ENCODE results near the gene CROCC2.

CROCC2 gene

GRCh38 chr2:240933966-240934700 is 28.0 kb downstream of the CROCC2 start:
- DNase-seq (ENCODE audit: low read depth in 2 of 2) = no peak

GRCh38 chr2:240934701-240935102 is 28.6 kb downstream of the CROCC2 start:
- DNase-seq (ENCODE audit: low read depth in 2 of 2) = no peak

GRCh38 chr2:240935103-240935876 is 29.2 kb downstream of the CROCC2 start:
- no peak for DNase-seq (ENCODE audit: low read depth in 2 of 2)

- DNase-seq (ENCODE audit: low read depth in 2 of 2) = no peak
Measured at GRCh38 chr2:240936106-240936505, 30.0 kb downstream of the CROCC2 start.

- no peak for DNase-seq (ENCODE audit: low read depth in 2 of 2)
Measured at GRCh38 chr2:240946046-240946445, 39.9 kb downstream of the CROCC2 start.

- DNase-seq (ENCODE audit: low read depth in 2 of 2) = no peak
Measured at GRCh38 chr2:240946654-240947053, 40.5 kb downstream of the CROCC2 start.

- no peak for DNase-seq (ENCODE audit: low read depth in 2 of 2)
Measured at GRCh38 chr2:240947176-240947575, 41.0 kb downstream of the CROCC2 start.

- DNase-seq (ENCODE audit: low read depth in 2 of 2) = no peak
Measured at GRCh38 chr2:240947607-240948006, 41.5 kb downstream of the CROCC2 start.

- DNase-seq (ENCODE audit: low read depth in 2 of 2) = no peak
Measured at GRCh38 chr2:240948086-240948485, 42.0 kb downstream of the CROCC2 start.

- no peak for DNase-seq (ENCODE audit: low read depth in 2 of 2)
Measured at GRCh38 chr2:240948905-240949790, 43.0 kb downstream of the CROCC2 start.

GRCh38 chr2:240949791-240950705 is 43.9 kb downstream of the CROCC2 start:
- DNase-seq (ENCODE audit: low read depth in 2 of 2) = no peak

- no peak for DNase-seq (ENCODE audit: low read depth in 2 of 2)
Measured at GRCh38 chr2:240951045-240951594, 45.0 kb downstream of the CROCC2 start.

- DNase-seq (ENCODE audit: low read depth in 2 of 2) = no peak
Measured at GRCh38 chr2:240952496-240953246, 46.5 kb downstream of the CROCC2 start.

- DNase-seq (ENCODE audit: low read depth in 2 of 2) = no peak
Measured at GRCh38 chr2:240953426-240954410, 47.6 kb downstream of the CROCC2 start.

GRCh38 chr2:240954436-240955305 is 48.5 kb downstream of the CROCC2 start:
- no peak for DNase-seq (ENCODE audit: low read depth in 2 of 2)

- DNase-seq (ENCODE audit: low read depth in 2 of 2) = no peak
Measured at GRCh38 chr2:240955306-240956170, 49.4 kb downstream of the CROCC2 start.

Measured in stimulated activated CD4-positive, alpha-beta T cell treated with anti-CD3 and anti-CD28 coated beads, Interleukin-1b, Interleukin-23, amount 100 ng/mL, for 1 hour (primary cell).